ENCODE measurements around the gene WFIKKN1. TPM values are rescaled to one million over a fixed set of nuclear protein-coding genes. Genes with fewer than 3 reads are reported as not detected.
A peak's percentile ranks its signal among the peaks of the same experiment; 100 is the strongest.

The WFIKKN1 gene
- total and polyA plus RNA-seq, 2 of the 13 experiments (the other 11 are each of a cell fraction or from before 2014, with no cell fraction given) = 1.7 to 4.9 TPM

DNA sequence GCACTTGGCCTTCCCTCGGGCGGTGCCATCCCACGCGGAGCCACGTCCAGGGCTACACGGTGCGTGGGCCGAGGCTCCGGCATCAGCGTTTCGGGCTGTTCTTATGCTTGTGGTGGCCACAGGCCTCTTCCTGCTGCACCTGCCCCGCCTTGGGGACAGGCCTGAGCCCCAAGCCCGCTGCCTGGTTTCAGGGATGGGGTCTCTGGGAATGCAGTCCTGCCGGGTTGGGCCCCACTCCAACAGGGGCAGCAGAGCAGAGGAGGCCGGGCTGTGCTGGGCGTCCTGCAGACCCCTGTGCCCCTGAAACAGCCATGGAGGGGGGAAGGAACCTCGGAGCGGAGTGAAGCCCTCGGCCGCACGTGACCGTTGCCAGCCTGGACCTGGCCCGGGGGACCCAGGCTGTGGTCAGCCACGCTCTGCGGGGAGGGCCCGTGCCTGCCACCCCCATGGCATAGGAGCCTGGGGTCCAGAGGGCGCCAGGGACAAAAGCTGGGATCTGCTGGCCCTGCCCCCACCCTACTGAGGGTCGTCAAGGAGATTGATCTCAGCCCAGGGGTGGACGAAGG is 453 bp upstream of the WFIKKN1 start (continued):
- peak; percentile 49; the same call in 1 of the 2 replicates for TF ChIP-seq AKAP8 (CRISPR knock-in tag; IDR thresholded peaks at IDR 0.05)
- no peak for TF ChIP-seq ZNF10 (CRISPR knock-in tag; IDR thresholded peaks at IDR 0.05; ENCODE audit: borderline replicate concordance, low read depth)
- TF ChIP-seq ASH2L (IDR thresholded peaks at IDR 0.05; ENCODE audit: insufficient read length, low read depth, low read length) = no peak
- no peak for TF ChIP-seq SMAD9 (CRISPR knock-in tag; IDR thresholded peaks at IDR 0.05)
- TF ChIP-seq MEIS1 (CRISPR knock-in tag; IDR thresholded peaks at IDR 0.05; ENCODE audit: borderline replicate concordance) = no peak
- no peak for TF ChIP-seq NFATC3 (CRISPR knock-in tag; IDR thresholded peaks at IDR 0.05)
- no peak for TF ChIP-seq DNMT3B (CRISPR knock-in tag; conservative IDR thresholded peaks at IDR 0.05)
- TF ChIP-seq SALL1 (CRISPR knock-in tag; IDR thresholded peaks at IDR 0.05) = peak; percentile 41; the same call in 1 of the 2 replicates
- no peak for TF ChIP-seq SRSF1 (optimal IDR thresholded peaks at IDR 0.05; ENCODE audit: low read depth, low read length)
- TF ChIP-seq AGO1 (IDR thresholded peaks at IDR 0.05; ENCODE audit: low read depth, low read length, poor library complexity, severe bottlenecking) = peak; percentile 0
- TF ChIP-seq, protein P1, sequence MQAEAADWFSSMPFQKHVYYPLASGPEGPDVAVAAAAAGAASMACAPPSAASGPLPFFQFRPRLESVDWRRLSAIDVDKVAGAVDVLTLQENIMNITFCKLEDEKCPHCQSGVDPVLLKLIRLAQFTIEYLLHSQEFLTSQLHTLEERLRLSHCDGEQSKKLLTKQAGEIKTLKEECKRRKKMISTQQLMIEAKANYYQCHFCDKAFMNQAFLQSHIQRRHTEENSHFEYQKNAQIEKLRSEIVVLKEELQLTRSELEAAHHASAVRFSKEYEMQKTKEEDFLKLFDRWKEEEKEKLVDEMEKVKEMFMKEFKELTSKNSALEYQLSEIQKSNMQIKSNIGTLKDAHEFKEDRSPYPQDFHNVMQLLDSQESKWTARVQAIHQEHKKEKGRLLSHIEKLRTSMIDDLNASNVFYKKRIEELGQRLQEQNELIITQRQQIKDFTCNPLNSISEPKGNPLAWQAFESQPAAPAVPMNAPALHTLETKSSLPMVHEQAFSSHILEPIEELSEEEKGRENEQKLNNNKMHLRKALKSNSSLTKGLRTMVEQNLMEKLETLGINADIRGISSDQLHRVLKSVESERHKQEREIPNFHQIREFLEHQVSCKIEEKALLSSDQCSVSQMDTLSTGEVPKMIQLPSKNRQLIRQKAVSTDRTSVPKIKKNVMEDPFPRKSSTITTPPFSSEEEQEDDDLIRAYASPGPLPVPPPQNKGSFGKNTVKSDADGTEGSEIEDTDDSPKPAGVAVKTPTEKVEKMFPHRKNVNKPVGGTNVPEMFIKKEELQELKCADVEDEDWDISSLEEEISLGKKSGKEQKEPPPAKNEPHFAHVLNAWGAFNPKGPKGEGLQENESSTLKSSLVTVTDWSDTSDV (CRISPR knock-in tag; IDR thresholded peaks at IDR 0.05) = no peak
- TF ChIP-seq NFKBIZ (CRISPR knock-in tag; IDR thresholded peaks at IDR 0.05) = no peak
- no peak for TF ChIP-seq ARNT2 (CRISPR knock-in tag; IDR thresholded peaks at IDR 0.05; ENCODE audit: low read depth)
- peak; percentile 39; the same call in 1 of the 2 replicates for TF ChIP-seq ZNF451 (CRISPR knock-in tag; IDR thresholded peaks at IDR 0.05)
- TF ChIP-seq, protein P2, sequence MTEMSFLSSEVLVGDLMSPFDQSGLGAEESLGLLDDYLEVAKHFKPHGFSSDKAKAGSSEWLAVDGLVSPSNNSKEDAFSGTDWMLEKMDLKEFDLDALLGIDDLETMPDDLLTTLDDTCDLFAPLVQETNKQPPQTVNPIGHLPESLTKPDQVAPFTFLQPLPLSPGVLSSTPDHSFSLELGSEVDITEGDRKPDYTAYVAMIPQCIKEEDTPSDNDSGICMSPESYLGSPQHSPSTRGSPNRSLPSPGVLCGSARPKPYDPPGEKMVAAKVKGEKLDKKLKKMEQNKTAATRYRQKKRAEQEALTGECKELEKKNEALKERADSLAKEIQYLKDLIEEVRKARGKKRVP (CRISPR knock-in tag; IDR thresholded peaks at IDR 0.05) = no peak
- TF ChIP-seq, protein P3, sequence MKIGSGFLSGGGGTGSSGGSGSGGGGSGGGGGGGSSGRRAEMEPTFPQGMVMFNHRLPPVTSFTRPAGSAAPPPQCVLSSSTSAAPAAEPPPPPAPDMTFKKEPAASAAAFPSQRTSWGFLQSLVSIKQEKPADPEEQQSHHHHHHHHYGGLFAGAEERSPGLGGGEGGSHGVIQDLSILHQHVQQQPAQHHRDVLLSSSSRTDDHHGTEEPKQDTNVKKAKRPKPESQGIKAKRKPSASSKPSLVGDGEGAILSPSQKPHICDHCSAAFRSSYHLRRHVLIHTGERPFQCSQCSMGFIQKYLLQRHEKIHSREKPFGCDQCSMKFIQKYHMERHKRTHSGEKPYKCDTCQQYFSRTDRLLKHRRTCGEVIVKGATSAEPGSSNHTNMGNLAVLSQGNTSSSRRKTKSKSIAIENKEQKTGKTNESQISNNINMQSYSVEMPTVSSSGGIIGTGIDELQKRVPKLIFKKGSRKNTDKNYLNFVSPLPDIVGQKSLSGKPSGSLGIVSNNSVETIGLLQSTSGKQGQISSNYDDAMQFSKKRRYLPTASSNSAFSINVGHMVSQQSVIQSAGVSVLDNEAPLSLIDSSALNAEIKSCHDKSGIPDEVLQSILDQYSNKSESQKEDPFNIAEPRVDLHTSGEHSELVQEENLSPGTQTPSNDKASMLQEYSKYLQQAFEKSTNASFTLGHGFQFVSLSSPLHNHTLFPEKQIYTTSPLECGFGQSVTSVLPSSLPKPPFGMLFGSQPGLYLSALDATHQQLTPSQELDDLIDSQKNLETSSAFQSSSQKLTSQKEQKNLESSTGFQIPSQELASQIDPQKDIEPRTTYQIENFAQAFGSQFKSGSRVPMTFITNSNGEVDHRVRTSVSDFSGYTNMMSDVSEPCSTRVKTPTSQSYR (CRISPR knock-in tag; IDR thresholded peaks at IDR 0.05; ENCODE audit: borderline replicate concordance) = peak; percentile 97
- TF ChIP-seq SOX5 (CRISPR knock-in tag; IDR thresholded peaks at IDR 0.05; ENCODE audit: borderline replicate concordance) = no peak
- TF ChIP-seq ZNF777 (CRISPR knock-in tag; IDR thresholded peaks at IDR 0.05) = peak; percentile 55; the same call in 1 of the 2 replicates
- no peak for TF ChIP-seq ZBTB20 (CRISPR knock-in tag; IDR thresholded peaks at IDR 0.05; ENCODE audit: borderline replicate concordance, low read depth)
- peak; percentile 29 for TF ChIP-seq MED8 (CRISPR knock-in tag; IDR thresholded peaks at IDR 0.05; ENCODE audit: insufficient replicate concordance)
- TF ChIP-seq, protein P4, sequence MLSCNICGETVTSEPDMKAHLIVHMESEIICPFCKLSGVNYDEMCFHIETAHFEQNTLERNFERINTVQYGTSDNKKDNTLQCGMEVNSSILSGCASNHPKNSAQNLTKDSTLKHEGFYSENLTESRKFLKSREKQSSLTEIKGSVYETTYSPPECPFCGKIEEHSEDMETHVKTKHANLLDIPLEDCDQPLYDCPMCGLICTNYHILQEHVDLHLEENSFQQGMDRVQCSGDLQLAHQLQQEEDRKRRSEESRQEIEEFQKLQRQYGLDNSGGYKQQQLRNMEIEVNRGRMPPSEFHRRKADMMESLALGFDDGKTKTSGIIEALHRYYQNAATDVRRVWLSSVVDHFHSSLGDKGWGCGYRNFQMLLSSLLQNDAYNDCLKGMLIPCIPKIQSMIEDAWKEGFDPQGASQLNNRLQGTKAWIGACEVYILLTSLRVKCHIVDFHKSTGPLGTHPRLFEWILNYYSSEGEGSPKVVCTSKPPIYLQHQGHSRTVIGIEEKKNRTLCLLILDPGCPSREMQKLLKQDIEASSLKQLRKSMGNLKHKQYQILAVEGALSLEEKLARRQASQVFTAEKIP (CRISPR knock-in tag; IDR thresholded peaks at IDR 0.05; ENCODE audit: borderline replicate concordance) = no peak
- no peak for TF ChIP-seq LCORL (IDR thresholded peaks at IDR 0.05)
- no peak for TF ChIP-seq LCORL (CRISPR knock-in tag; IDR thresholded peaks at IDR 0.05)
